CD1c-positive myeloid dendritic cell (primary cell): ENCODE results near the gene GNAO1.
A peak's percentile ranks its signal among the peaks of the same experiment; 100 is the strongest.

ENCODE experiments used
- DNase-seq: peaks from one replicate; pipeline ENCODE4 v3.0.0-alpha.2; 2016; ENCODE audit errors: extremely low spot score

Gene GNAO1

DNA sequence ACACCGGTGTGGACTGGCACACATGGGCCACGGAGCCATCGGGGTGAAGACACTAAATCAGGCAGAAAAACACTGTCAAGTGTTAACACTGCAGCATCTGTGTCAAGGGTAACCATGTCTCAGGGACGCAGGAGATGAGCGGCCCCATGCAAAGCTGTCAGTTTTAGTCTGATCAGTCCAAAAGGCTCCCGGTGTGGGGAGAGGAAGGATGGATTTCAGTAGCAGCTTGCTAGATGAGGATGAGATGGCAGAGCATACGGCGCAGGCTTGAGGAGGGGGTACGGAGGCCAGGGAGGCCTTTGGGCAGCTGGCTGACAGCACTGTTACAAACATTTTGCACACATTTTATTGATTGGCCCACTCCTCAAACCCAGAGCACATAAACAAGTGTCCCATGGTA, 98.1 kb downstream of the GNAO1 start:
- no peak for DNase-seq

- no peak for DNase-seq
Observed at GRCh38 chr16:56289862-56290261, 98.6 kb downstream of the GNAO1 start.

DNA sequence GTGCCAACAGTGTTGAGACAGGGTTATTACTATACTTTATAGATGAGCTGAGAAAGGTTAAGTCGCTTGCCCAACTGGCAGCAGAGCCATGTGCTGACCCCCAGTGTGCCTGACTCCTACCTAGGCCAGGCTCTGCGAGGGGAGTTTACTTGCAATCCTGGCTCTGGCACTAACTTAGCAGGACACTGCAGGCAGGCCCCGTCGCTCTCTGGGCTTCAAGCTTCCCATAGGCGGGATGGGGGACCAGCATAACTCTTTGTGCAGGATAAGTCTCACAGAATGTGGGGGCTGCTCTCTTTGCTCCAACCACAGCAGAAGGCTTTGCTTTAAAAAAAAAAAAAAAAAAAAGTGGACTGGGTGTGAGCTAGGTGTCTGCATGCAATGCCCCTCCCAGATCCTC, 102.7 kb downstream of the GNAO1 start:
- no peak for DNase-seq

DNA sequence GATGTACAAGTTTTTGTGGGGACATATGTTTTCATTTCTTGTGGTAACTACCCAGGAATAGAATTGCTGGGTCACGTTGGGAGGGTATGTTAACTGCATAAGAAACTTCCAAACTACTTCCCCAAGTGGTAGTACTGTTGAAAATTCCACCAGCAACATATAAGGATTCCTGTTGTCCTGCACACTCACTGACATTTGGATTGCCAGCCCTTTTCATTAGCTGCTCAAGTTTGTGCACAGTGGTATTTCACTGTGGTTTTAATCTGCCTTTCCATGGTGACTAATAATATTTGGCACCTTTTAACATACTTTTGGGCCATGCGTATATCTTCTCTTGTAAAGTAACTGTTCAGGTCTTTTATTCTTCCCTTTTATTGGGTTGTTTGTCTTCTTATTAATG, 103.3 kb downstream of the GNAO1 start:
- no peak for DNase-seq

DNA sequence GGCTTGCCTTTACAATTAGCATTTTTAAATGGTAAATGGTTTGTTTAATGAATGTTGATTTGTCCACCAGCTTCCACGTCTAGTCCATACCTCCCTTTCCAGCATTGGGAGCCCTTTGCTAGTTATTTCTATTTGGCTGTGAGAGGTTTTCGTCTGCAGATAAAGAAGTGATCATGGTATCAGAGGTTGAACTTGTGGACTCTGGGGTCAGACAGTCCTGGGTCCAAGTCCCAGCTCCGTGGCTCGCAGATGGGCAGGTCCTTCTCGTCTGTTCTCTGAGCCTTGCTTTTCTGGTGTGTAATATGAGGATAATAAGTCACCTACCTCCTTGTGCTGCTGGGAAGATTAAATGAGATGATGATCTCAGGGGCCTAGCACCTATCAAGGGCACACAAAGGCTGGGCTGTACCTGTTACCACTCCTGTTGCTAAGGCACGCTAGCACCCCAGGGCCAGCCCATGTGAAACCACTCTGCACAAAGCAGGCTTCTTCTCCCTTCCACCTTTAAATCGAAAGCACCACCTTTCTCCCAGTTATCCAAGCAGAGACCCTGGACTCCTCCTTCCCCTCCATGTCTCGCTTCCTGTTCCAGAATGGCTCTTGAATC, 103.9 kb downstream of the GNAO1 start:
- peak; percentile 10 for DNase-seq

GRCh38 chr16:56295739-56296527, 104.6 kb downstream of the GNAO1 start:
- no peak for DNase-seq

GRCh38 chr16:56297684-56298083, 106.4 kb downstream of the GNAO1 start:
- DNase-seq, result no peak

DNA sequence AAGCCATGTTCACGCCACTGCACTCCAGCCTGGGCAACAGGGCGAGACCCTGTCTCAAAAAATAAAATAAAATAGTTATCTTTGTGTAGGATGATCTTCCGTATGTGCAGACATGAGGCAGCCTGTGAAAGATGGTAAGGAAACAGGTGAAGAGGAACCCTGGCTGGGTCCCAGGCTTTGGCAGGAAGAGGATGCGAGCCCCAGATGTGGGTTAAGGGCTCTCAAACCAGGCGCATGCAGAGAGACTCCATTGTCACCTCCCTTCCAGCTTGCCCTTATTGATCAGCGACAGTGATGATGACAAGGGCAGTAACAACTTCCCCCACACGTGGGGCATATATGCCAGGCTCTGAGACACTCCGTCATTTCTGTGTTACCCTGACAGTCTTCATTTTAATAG, 106.8 kb downstream of the GNAO1 start:
- no peak for DNase-seq

GRCh38 chr16:56298948-56299596, 107.8 kb downstream of the GNAO1 start:
- DNase-seq, result peak; percentile 13

DNA sequence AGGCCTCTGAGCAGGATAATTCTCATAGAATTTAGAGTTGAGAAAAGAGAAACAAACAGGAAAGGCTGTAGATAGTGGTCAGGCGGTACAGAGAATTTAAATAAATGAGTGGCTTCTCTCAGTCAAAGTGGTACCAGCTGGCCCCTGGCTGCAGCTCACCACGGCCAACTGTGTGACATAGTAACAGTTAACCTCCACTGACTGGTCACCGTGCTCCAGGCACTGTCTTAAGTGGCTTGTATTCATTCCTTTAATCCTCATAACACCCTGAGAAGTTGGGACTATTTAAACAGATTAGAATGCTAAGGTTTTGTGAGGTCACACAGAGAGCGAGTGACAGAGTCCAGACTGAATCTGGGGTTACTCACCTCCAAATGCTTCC, 108.9 kb downstream of the GNAO1 start:
- no peak for DNase-seq

- DNase-seq, result no peak
Observed at GRCh38 chr16:56300891-56301850, 109.9 kb downstream of the GNAO1 start.

GRCh38 chr16:56302506-56302905, 111.2 kb downstream of the GNAO1 start:
- DNase-seq, result no peak

DNA sequence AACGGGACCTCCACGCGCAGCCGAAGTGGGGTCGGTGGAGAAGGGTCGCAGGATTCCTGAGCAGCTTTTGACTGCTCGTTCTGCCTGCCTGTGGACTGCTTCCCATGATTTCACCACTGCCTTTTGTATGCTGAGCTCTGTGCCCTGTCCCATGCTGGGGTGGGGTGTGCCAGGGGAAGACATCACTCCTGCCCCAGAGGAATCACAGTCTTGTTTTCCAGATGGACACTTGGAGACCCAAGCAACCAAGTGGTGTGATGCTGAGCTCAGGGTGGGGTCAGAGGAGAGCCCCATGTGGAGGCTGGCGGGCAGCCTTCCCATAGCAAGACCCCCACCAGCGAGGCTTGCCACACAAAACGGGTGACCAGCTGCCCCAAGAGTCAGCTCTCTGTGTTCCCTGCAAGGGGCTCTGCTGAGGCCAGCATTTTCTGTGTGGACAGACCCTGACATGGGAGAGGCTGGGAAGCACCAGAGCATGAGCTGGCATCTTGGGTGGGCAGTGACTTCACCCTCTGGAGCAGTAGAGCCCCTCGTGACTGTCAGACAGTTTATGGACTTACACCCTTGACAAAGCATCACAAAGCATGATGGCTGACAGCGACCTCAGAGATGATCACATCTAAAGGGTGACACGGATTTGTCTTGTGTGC, 111.9 kb downstream of the GNAO1 start:
- DNase-seq, result no peak

- no peak for DNase-seq
Observed at GRCh38 chr16:56303880-56304279, 112.6 kb downstream of the GNAO1 start.

DNA sequence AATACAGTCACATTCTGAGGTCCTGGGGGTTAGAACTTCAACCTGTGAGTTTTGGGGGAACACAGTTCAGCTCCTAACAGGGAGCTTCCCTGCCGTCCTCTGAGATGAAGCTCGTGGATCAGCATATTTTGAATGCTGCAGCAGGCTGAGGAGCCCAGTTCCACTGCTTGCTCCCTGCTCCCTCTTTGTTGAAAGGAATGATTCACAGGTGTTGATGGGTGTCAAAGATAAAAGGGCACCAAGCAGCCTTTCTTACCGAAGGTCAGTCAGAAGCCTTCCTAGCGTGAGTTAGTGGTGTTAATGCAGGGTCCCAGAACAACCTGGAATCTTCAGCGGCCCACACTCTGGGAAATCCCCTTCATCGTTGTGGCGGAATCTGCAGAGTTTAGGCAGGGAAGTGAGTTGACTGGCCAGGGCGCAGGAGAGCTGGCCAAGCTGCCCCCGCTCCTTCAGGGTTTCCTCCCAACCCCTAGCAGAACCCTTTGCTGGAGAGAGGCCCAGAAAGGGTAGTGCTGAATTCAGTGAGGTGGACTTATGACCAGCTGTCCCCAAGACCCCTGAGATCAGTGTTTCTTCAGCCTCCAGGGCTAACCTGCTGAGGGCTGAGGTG, 114.8 kb downstream of the GNAO1 start:
- no peak for DNase-seq

GRCh38 chr16:56306690-56307533, 115.6 kb downstream of the GNAO1 start:
- no peak for DNase-seq

DNA sequence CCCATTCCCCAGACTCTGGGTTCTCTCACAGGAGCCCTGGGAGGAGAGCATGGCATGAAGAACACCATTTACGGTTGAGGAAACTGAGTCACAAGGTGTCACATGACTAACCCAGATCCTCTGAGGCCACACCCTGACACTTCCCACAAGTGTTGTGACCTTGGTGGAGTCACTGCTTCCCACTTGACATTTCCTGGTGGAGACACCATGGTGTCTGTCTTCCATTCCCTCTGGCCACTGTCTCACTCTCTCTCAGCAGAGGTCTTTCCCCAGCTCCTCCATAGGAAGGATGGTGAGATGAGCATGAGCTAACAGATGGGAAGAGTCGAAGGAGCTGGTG, 116.2 kb downstream of the GNAO1 start:
- DNase-seq, result no peak

- DNase-seq, result no peak
Observed at GRCh38 chr16:56309008-56309407, 117.7 kb downstream of the GNAO1 start.

GRCh38 chr16:56310690-56311089, 119.4 kb downstream of the GNAO1 start:
- no peak for DNase-seq
